ENCODE measurements around the gene TPCN2.

Gene TPCN2

DNA sequence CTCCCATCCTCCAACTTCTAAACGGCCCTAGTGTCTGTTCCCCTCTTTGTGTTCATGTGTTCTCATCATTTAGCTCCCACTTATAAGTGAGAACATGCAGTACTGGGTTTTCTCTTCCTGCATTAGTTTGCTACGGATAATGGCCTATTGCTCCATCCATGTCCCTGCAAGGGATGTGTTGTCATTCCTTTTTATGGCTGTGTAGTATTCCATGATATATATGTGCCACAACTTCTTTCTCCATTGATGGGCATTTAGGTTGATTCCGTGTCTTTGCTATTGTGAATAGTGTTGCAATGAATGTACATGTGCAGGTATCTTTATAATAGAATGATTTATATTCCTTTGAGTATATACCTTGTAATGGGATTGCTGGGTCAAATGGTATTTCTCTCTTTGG is 101.4 kb downstream of the TPCN2 start:
- Histone ChIP-seq H3K27me3 (ENCODE audit: insufficient read depth, low read length, poor library complexity) (no peaks in the 10 kb centered on the region), H3K36me3 (ENCODE audit: insufficient read depth, low read length) (no peaks in the 10 kb centered on the region), H3K9ac (ENCODE audit: low read depth, low read length) (no peak overlapping the region), H3K4me3 (ENCODE audit: low read depth in 1 of 2, low read length in 2 of 2) (no peak overlapping the region), H3K4me1 (ENCODE audit: insufficient read depth, low read length) (no peaks in the 10 kb centered on the region), H3K79me2 (ENCODE audit: insufficient read depth, low read length) (no peaks in the 10 kb centered on the region), H3K27ac (ENCODE audit: low read length) (no peak overlapping the region), H2AFZ (ENCODE audit: low read depth, low read length) (no peak overlapping the region), H3K4me2 (ENCODE audit: insufficient read depth, low read length) (no peak overlapping the region), H3K9me3 (ENCODE audit: insufficient read depth, low read length, severe bottlenecking) (peaks cover 14% of the 10 kb centered on the region), H4K20me1 (ENCODE audit: insufficient read depth, low read length) (no peaks in the 10 kb centered on the region)
- TF ChIP-seq EZH2 (IDR thresholded peaks at IDR 0.05; ENCODE audit: borderline replicate concordance, low read depth, low read length, severe bottlenecking), result no peak
- TF ChIP-seq, protein P1, sequence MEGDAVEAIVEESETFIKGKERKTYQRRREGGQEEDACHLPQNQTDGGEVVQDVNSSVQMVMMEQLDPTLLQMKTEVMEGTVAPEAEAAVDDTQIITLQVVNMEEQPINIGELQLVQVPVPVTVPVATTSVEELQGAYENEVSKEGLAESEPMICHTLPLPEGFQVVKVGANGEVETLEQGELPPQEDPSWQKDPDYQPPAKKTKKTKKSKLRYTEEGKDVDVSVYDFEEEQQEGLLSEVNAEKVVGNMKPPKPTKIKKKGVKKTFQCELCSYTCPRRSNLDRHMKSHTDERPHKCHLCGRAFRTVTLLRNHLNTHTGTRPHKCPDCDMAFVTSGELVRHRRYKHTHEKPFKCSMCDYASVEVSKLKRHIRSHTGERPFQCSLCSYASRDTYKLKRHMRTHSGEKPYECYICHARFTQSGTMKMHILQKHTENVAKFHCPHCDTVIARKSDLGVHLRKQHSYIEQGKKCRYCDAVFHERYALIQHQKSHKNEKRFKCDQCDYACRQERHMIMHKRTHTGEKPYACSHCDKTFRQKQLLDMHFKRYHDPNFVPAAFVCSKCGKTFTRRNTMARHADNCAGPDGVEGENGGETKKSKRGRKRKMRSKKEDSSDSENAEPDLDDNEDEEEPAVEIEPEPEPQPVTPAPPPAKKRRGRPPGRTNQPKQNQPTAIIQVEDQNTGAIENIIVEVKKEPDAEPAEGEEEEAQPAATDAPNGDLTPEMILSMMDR (IDR thresholded peaks at IDR 0.05; ENCODE audit: borderline replicate concordance, extremely low read depth, low read length, poor library complexity, severe bottlenecking), result no peak
- DNase-seq (no peak), ATAC-seq (ENCODE audit: insufficient read depth, low read depth) (no peak)

DNA sequence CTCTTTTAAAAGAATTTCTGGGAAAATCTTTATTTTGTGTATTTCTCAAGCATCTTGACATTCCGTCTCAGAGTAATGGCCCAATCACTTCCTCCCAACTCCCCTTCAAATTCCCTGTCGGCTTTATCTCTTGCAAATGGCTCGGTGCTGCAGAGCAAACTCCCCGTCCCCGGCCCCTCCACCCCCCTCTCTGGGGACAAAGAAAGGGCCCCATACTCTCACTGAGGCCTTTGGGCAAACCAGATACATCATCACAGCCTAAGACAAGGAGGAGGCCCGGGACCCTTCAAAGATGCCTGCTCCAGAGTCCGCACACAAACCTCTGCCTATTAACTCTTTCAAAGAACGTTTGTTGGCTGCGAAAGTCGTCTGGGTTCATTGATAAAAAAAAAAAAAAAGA is 103.1 kb downstream of the TPCN2 start:
- Histone ChIP-seq H3K9me3 (ENCODE audit: insufficient read depth, low read length, severe bottlenecking) (peaks cover 7% of the 10 kb centered on the region), H3K4me1 (ENCODE audit: insufficient read depth, low read length) (no peaks in the 10 kb centered on the region), H3K27ac (ENCODE audit: low read length) (no peak overlapping the region), H2AFZ (ENCODE audit: low read depth, low read length) (no peak overlapping the region), H3K36me3 (ENCODE audit: insufficient read depth, low read length) (no peaks in the 10 kb centered on the region), H3K27me3 (ENCODE audit: insufficient read depth, low read length, poor library complexity) (no peaks in the 10 kb centered on the region), H4K20me1 (ENCODE audit: insufficient read depth, low read length) (no peaks in the 10 kb centered on the region), H3K79me2 (ENCODE audit: insufficient read depth, low read length) (no peaks in the 10 kb centered on the region), H3K9ac (ENCODE audit: low read depth, low read length) (no peak overlapping the region), H3K4me3 (ENCODE audit: low read depth in 1 of 2, low read length in 2 of 2) (no peak overlapping the region), H3K4me2 (ENCODE audit: insufficient read depth, low read length) (no peak overlapping the region)
- DNase-seq, result no peak
- no peak for ATAC-seq (ENCODE audit: insufficient read depth, low read depth)
- TF ChIP-seq EZH2 (IDR thresholded peaks at IDR 0.05; ENCODE audit: borderline replicate concordance, low read depth, low read length, severe bottlenecking), result no peak
- TF ChIP-seq, protein P1 (IDR thresholded peaks at IDR 0.05; ENCODE audit: borderline replicate concordance, extremely low read depth, low read length, poor library complexity, severe bottlenecking), result no peak

DNA sequence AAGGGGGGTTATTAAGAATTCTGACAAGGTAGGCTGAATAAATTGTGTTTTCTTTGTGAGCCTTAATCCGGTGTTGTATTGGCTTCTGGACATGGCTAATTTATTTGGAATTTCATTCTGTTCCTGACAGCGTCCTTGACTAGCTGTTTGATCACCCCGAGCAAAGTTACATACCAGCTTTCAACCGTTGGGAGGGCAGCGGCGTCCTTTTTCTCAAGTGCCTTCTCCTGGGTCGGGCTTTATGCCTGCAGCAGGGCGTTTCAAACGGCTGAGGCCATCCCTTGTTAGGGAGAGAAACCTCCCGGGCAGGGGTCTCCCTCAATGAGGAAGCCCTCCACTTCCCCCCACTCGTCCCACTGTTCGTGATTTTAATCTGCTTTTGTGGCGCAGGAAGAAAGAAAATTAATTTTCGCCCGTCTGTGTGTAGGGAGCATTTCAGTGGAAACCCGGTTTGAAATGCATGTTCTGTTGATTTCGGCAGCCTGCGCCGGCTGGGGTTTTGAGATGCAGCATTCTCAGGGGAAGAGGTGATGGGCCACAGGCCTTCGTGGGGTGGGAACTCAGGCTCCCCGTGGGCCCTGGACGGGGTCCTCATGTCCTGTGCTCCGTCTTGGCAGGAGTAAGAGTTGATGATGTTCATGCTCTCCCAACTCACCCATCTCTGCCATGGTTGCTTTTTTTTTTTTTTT is 104.1 kb downstream of the TPCN2 start:
- Histone ChIP-seq H3K27me3 (ENCODE audit: insufficient read depth, low read length, poor library complexity) (no peaks in the 10 kb centered on the region), H3K9ac (ENCODE audit: low read depth, low read length) (no peak overlapping the region), H3K79me2 (ENCODE audit: insufficient read depth, low read length) (no peaks in the 10 kb centered on the region), H3K36me3 (ENCODE audit: insufficient read depth, low read length) (no peaks in the 10 kb centered on the region), H3K4me1 (ENCODE audit: insufficient read depth, low read length) (no peaks in the 10 kb centered on the region), H3K4me2 (ENCODE audit: insufficient read depth, low read length) (no peak overlapping the region), H2AFZ (ENCODE audit: low read depth, low read length) (no peak overlapping the region), H4K20me1 (ENCODE audit: insufficient read depth, low read length) (no peaks in the 10 kb centered on the region), H3K4me3 (ENCODE audit: low read depth in 1 of 2, low read length in 2 of 2) (no peak overlapping the region), H3K27ac (ENCODE audit: low read length) (no peak overlapping the region), H3K9me3 (ENCODE audit: insufficient read depth, low read length, severe bottlenecking) (no peaks in the 10 kb centered on the region)
- no peak for ATAC-seq (ENCODE audit: insufficient read depth, low read depth)
- DNase-seq, result no peak
- TF ChIP-seq EZH2 (IDR thresholded peaks at IDR 0.05; ENCODE audit: borderline replicate concordance, low read depth, low read length, severe bottlenecking), result no peak
- TF ChIP-seq, protein P1 (IDR thresholded peaks at IDR 0.05; ENCODE audit: borderline replicate concordance, extremely low read depth, low read length, poor library complexity, severe bottlenecking), result no peak

All from DND-41 (cell line).